Loucy (cell line): ENCODE results near the gene SAA1.

Source experiments
- H2AFZ ChIP-seq: fragments of 200-600 bp; sonication (generic); 2 replicates; pipeline ENCODE4 v1.6.0; 2016; ENCODE audit warnings: antibody characterized with exemption, mild to moderate bottlenecking, low read length, moderate library complexity
- H3F3A ChIP-seq: fragments of 200-600 bp; 2 replicates; pipeline ENCODE4 v1.6.0; 2016; ENCODE audit warnings: antibody characterized with exemption, low read depth, mild to moderate bottlenecking
- H3K27me3 ChIP-seq: fragments of 200-600 bp; sonication (generic); 2 replicates; pipeline ENCODE4 v1.6.1; 2014; ENCODE audit warnings: low read length, mild to moderate bottlenecking; ENCODE audit not compliant: insufficient read depth, poor library complexity, severe bottlenecking
- H3K36me3 ChIP-seq: fragments of 200-600 bp; sonication (generic); 2 replicates; pipeline ENCODE4 v1.6.1; 2016; ENCODE audit warnings: low read length; ENCODE audit not compliant: insufficient read depth
- H3K4me1 ChIP-seq: fragments of 200-600 bp; sonication (generic); 2 replicates; pipeline ENCODE4 v1.5.1; 2014; ENCODE audit warnings: low read length, mild to moderate bottlenecking; ENCODE audit not compliant: insufficient read depth, poor library complexity, severe bottlenecking
- H3K4me2 ChIP-seq: fragments of 200-600 bp; sonication (generic); 2 replicates; pipeline ENCODE4 v1.6.0; 2014; ENCODE audit warnings: antibody characterized with exemption, low read length, low read depth, mild to moderate bottlenecking; ENCODE audit not compliant: poor library complexity, severe bottlenecking
- H3K4me3 ChIP-seq: fragments of 200-600 bp; sonication (generic); 2 replicates; pipeline ENCODE4 v1.5.1; 2014; ENCODE audit warnings: low read length, mild to moderate bottlenecking, mixed read lengths; ENCODE audit not compliant: poor library complexity, severe bottlenecking
- H3K79me2 ChIP-seq: fragments of 200-600 bp; sonication (generic); 2 replicates; pipeline ENCODE4 v1.6.1; 2014; ENCODE audit warnings: low read length; ENCODE audit not compliant: insufficient read depth
- H3K9ac ChIP-seq: fragments of 200-600 bp; sonication (generic); 2 replicates; pipeline ENCODE4 v1.6.0; 2014; ENCODE audit warnings: mild to moderate bottlenecking, low read depth, low read length, moderate library complexity; ENCODE audit not compliant: poor library complexity, severe bottlenecking
- H3K9me2 ChIP-seq: fragments of 200-600 bp; sonication (generic); replicated peaks from 2 replicates; pipeline ENCODE4 v1.6.1; 2016; ENCODE audit warnings: low read depth, low read length, mixed read lengths
- H3K9me3 ChIP-seq: fragments of 200-600 bp; sonication (generic); 2 replicates; pipeline ENCODE4 v1.6.1; 2014; ENCODE audit warnings: mild to moderate bottlenecking, antibody characterized with exemption, low read length, low read depth; ENCODE audit not compliant: insufficient read depth
- H4K20me1 ChIP-seq: fragments of 200-600 bp; sonication (generic); 2 replicates; pipeline ENCODE4 v1.6.0; 2014; ENCODE audit warnings: antibody characterized with exemption, low read length, mild to moderate bottlenecking; ENCODE audit not compliant: insufficient read depth, poor library complexity, severe bottlenecking
- CTCF ChIP-seq: fragments of 200-600 bp; sonication (generic); conservative IDR thresholded peaks from 2 replicates; pipeline ENCODE4 v1.5.1; 2014; ENCODE audit warnings: mild to moderate bottlenecking, antibody characterized with exemption, low read length
- EZH2phosphoT487 ChIP-seq: fragments of 200-600 bp; IDR thresholded peaks from 2 replicates; pipeline ENCODE4 v1.6.1; 2018; ENCODE audit warnings: antibody characterized with exemption, mild to moderate bottlenecking, moderate library complexity, borderline replicate concordance

The SAA1 gene

DNA sequence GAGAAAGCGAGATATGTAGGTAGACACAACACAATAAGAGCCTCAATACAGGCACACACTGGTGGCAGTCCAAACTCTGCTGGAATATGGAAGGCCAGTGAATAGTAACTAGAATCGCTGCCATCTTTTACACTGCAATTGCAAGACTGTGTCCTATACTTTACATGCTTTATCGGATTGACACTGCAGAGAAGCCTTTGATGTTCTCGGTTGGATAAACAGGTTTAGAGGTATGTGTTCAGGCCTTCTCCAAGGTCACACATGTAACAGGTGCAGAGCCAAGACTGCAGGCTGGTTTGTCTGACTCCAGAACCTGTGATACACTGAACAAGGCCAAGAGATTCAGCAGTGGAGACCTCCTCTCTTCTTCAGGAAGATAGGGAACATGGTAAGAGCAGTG is 5.1 kb downstream of the SAA1 start:
- no peaks in the 10 kb centered on the region for H3F3A ChIP-seq
- H3K27me3 ChIP-seq, result no peaks in the 10 kb centered on the region
- H3K4me1 ChIP-seq, result no peaks in the 10 kb centered on the region
- no peaks in the 10 kb centered on the region for H3K79me2 ChIP-seq
- H4K20me1 ChIP-seq, result no peaks in the 10 kb centered on the region
- H3K36me3 ChIP-seq, result no peaks in the 10 kb centered on the region
- H3K4me2 ChIP-seq, result no peak overlapping the region
- H2AFZ ChIP-seq, result no peak overlapping the region
- H3K4me3 ChIP-seq, result no peak overlapping the region
- no peak for TF ChIP-seq CTCF
- no peak for TF ChIP-seq EZH2phosphoT487
- no peaks in the 10 kb centered on the region for H3K9me2 ChIP-seq
- H3K9ac ChIP-seq, result no peak overlapping the region
- no peaks in the 10 kb centered on the region for H3K9me3 ChIP-seq

DNA sequence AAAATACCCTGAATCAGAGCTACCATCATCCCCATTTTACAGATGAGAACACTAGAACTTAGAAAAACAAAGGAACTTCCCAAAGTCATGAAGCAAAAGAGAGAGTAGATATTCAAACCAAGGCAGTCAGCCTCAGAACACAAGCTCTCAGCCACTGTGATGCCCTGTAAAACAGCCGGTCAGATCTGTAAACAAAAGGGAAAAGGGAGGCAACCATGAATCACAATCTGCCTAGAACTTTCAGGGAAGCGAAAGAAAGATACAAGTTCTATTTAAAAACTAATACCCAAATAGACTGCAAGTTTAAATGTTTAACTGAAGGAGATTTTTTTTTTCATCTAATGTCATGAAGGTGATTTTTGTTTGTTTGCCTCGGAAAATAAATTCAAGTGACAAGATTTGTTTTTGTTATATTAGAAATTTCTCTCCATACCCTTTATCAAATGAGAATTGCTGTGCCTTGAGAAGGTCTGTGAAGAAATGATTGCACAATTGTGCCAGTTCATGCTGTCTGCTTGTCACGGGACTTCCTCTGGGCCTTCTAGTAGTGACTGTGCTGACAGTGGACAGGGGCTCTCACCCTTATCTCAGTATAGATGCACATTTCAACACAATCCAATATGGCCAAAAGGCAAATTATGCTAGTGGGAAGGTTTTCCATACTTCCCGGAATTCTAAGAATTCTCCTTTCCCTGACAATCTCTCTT is 11.7 kb downstream of the SAA1 start:
- TF ChIP-seq CTCF (no peak), EZH2phosphoT487 (no peak)
- Histone ChIP-seq H3K9me2 (no peaks in the 10 kb centered on the region), H3K27me3 (no peaks in the 10 kb centered on the region), H3K9me3 (no peaks in the 10 kb centered on the region), H3F3A (no peaks in the 10 kb centered on the region), H3K79me2 (no peaks in the 10 kb centered on the region), H3K4me1 (no peaks in the 10 kb centered on the region), H3K4me3 (no peak overlapping the region), H3K36me3 (peaks cover 26% of the 10 kb centered on the region; the same call in 1 of the 2 replicates), H2AFZ (no peak overlapping the region), H3K4me2 (no peak overlapping the region), H4K20me1 (no peaks in the 10 kb centered on the region), H3K9ac (no peak overlapping the region)

GRCh38 chr11:18280438-18281045 is 14.5 kb downstream of the SAA1 start:
- no peak overlapping the region for H3K9ac ChIP-seq
- H3K4me1 ChIP-seq, result peaks cover 7% of the 10 kb centered on the region
- peaks cover 42% of the 10 kb centered on the region; the same call in 1 of the 2 replicates for H3K36me3 ChIP-seq
- no peak overlapping the region for H3K4me3 ChIP-seq
- no peaks in the 10 kb centered on the region for H3K27me3 ChIP-seq
- H4K20me1 ChIP-seq, result no peaks in the 10 kb centered on the region
- TF ChIP-seq EZH2phosphoT487 (no peak), CTCF (no peak)
- no peaks in the 10 kb centered on the region for H3K79me2 ChIP-seq
- no peaks in the 10 kb centered on the region for H3K9me3 ChIP-seq
- no peak overlapping the region for H2AFZ ChIP-seq
- H3F3A ChIP-seq, result no peaks in the 10 kb centered on the region
- no peaks in the 10 kb centered on the region for H3K9me2 ChIP-seq
- no peak overlapping the region for H3K4me2 ChIP-seq
